Liver (tissue), 9 donors: ENCODE results near the gene NDUFS1. TPM values are rescaled to one million over a fixed set of nuclear protein-coding genes. Genes with fewer than 3 reads are reported as not detected.

Experiments
- DNase-seq: peaks from one replicate; pipeline ENCODE4 v3.0.0-alpha.2; 2017; ENCODE audit warnings: low spot score
- H3K27ac ChIP-seq, 2 donors: one replicate each; pipeline ENCODE4 v1.7.0; 2013; ENCODE audit warnings: inconsistent platforms in 2 of 2, low read length in 2 of 2, control low read depth in 1 of 2, low read depth in 1 of 2, mild to moderate bottlenecking in 1 of 2
- H3K27me3 ChIP-seq, 4 donors: one replicate each; pipeline versions ENCODE4 v1.6.1 to v1.7.0; 2013; ENCODE audit warnings: low read length in 3 of 4, inconsistent platforms in 1 of 4, mild to moderate bottlenecking in 1 of 4, moderate library complexity in 1 of 4; ENCODE audit not compliant: control insufficient read depth in 4 of 4, insufficient read depth in 4 of 4
- H3K36me3 ChIP-seq, 4 donors: one replicate each; pipeline versions ENCODE4 v1.6.1 to v1.7.0; 2013; ENCODE audit warnings: low read length in 3 of 4, mild to moderate bottlenecking in 3 of 4, low read depth in 1 of 4, moderate library complexity in 1 of 4; ENCODE audit not compliant: control insufficient read depth in 4 of 4, insufficient read depth in 3 of 4
- H3K4me1 ChIP-seq, 4 donors: one replicate each; pipeline versions ENCODE4 v1.6.1 to v1.7.0; 2013; ENCODE audit warnings: low read length in 3 of 4, mild to moderate bottlenecking in 3 of 4, moderate library complexity in 1 of 4; ENCODE audit not compliant: control insufficient read depth in 4 of 4, insufficient read depth in 4 of 4
- H3K4me3 ChIP-seq, 3 donors: one replicate each; pipeline versions ENCODE4 v1.6.1 to v1.7.0; 2013; ENCODE audit warnings: low read length in 3 of 3, control low read depth in 1 of 3, low read depth in 1 of 3, mild to moderate bottlenecking in 1 of 3
- H3K9ac ChIP-seq, 2 donors: one replicate each; pipeline ENCODE4 v1.7.0; 2013; ENCODE audit warnings: low read length in 2 of 2, mild to moderate bottlenecking in 2 of 2, moderate library complexity in 2 of 2, control low read depth in 1 of 2, low read depth in 1 of 2
- H3K9me3 ChIP-seq, 4 donors: one replicate each; pipeline versions ENCODE4 v1.6.1 to v1.7.0; 2013; ENCODE audit warnings: low read length in 3 of 4; ENCODE audit not compliant: control insufficient read depth in 4 of 4
- EGR1 ChIP-seq, 2 donors: IDR thresholded peaks; 2 replicates each; pipeline ENCODE4 v1.6.1; 2016 to 2018; ENCODE audit warnings: antibody characterized with exemption in 2 of 2, low read depth in 2 of 2
- FOXA1 ChIP-seq: IDR thresholded peaks from 2 replicates; pipeline ENCODE4 v1.6.1; 2016; ENCODE audit warnings: antibody characterized with exemption
- FOXA2 ChIP-seq: IDR thresholded peaks from 2 replicates; pipeline ENCODE4 v1.6.1; 2016; ENCODE audit warnings: antibody characterized with exemption
- HNF4A ChIP-seq, 2 donors: conservative IDR thresholded peaks; 2 replicates each; pipeline ENCODE4 v1.6.1; 2016; ENCODE audit warnings: antibody characterized with exemption in 2 of 2, mild to moderate bottlenecking in 2 of 2
- HNF4G ChIP-seq: IDR thresholded peaks from 2 replicates; pipeline ENCODE4 v1.6.1; 2016; ENCODE audit warnings: antibody characterized with exemption
- JUND ChIP-seq, 2 donors: IDR thresholded peaks; 2 replicates each; pipeline ENCODE4 v1.6.1; 2016; ENCODE audit warnings: antibody characterized with exemption in 2 of 2
- NR2F2 ChIP-seq: IDR thresholded peaks from 2 replicates; pipeline ENCODE4 v1.6.1; 2016; ENCODE audit warnings: antibody characterized with exemption
- RAD21 ChIP-seq, 2 donors: IDR thresholded peaks; 2 replicates each; pipeline ENCODE4 v1.6.1; 2016; ENCODE audit warnings: antibody characterized with exemption in 2 of 2, mild to moderate bottlenecking in 2 of 2
- RXRA ChIP-seq, 2 donors: IDR thresholded peaks; 2 replicates each; pipeline ENCODE4 v1.6.1; 2017 to 2018; ENCODE audit warnings: antibody characterized with exemption in 2 of 2, mild to moderate bottlenecking in 1 of 2
- SP1 ChIP-seq: IDR thresholded peaks from 2 replicates; pipeline ENCODE4 v1.6.1; 2018; ENCODE audit warnings: antibody characterized with exemption, mild to moderate bottlenecking
- TAF1 ChIP-seq: conservative IDR thresholded peaks from 2 replicates; pipeline ENCODE4 v1.6.1; 2016; ENCODE audit warnings: antibody characterized with exemption, mild to moderate bottlenecking
- YY1 ChIP-seq: IDR thresholded peaks from 2 replicates; pipeline ENCODE4 v1.6.1; 2016; ENCODE audit warnings: antibody characterized with exemption, mild to moderate bottlenecking
- WGBS: extraction: QIAGEN DNeasy Blood & Tissue Kit; methylation state at CpG from one replicate; pipeline ENCODE4 v1.1.7; 2013; 5-methylcytosine and 5-hydroxymethylcytosine counted together
- polyA plus RNA-seq, 2 donors: library from polyadenylated mRNA; stranded (reverse) in 1 of 2; unstranded in 1 of 2; fragments of 200-250 nt in 1 of 2; fragments of >200 nt in 1 of 2; fragmentation: Nextera tagmentation in 1 of 2; extraction: Ambion mirVana in 1 of 2; gene quantifications; one replicate each; pipeline versions ENCODE4 v1.2.1 to v1.2.3, GENCODE V29; 2013 to 2015
- total RNA-seq, 2 donors: library from RNA; depleted of rRNA; stranded (reverse); fragments of >200 nt; gene quantifications; one replicate each; pipeline ENCODE4 v1.2.3, GENCODE V29; 2014
- TF ChIP-seq, protein P1 (sequence below): IDR thresholded peaks from 2 replicates; pipeline ENCODE4 v1.6.1; 2016; ENCODE audit warnings: antibody characterized with exemption
- TF ChIP-seq, protein P2 (sequence below): fragments of 150-350 bp; IDR thresholded peaks from 2 replicates; pipeline ENCODE4 v1.5.1; 2017; ENCODE audit warnings: improper control_type of control experiment, low read depth, low read length; ENCODE audit not compliant: missing input control
- donor health status: healthy.
- donor health status: healthy.
- donor health status: healthy.
- donor health status: healthy.
- donor health status: healthy.

Gene NDUFS1
- total and polyA plus RNA-seq, 4 donors: 39.7 to 167 (median 83.2) TPM

DNA sequence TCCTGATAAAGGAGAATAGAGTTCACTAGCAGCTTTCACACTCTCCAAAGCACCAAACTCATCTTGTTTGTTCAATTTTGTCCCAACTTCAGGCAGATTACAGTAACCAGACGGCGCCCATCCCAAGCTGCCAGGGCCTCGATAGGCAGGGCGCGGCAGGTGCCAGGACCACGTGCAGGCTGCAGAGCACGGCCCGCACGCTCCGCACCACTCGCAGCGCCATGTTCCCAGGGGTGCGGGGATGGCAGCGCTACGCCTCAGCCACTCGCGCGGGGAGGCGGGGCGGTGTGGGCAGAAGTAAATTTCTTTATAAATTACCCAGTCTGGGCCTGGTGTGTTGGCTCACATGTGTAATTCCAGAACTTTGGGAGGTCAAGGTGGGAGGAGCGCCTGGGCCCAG, 43.0 kb downstream of the NDUFS1 start:
- Histone ChIP-seq H3K4me1 (no peaks in the 10 kb centered on the region), H3K36me3 (peaks cover 2 to 24% (median 15%) of the 10 kb centered on the region in 4 donors), H3K27me3 (no peaks in the 10 kb centered on the region), H3K4me3 (no peak overlapping the region), H3K27ac (no peak overlapping the region), H3K9ac (no peak overlapping the region), H3K9me3 (no peaks in the 10 kb centered on the region)
- no peak for TF ChIP-seq RXRA (IDR thresholded peaks at IDR 0.05)
- TF ChIP-seq YY1: no peak
- TF ChIP-seq SP1: no peak
- TF ChIP-seq FOXA1: no peak
- no peak for TF ChIP-seq FOXA2
- TF ChIP-seq TAF1: no peak
- TF ChIP-seq NR2F2: no peak
- no peak for DNase-seq
- WGBS: 97% methylated on average over 21 of the region's 21 CpGs

DNA sequence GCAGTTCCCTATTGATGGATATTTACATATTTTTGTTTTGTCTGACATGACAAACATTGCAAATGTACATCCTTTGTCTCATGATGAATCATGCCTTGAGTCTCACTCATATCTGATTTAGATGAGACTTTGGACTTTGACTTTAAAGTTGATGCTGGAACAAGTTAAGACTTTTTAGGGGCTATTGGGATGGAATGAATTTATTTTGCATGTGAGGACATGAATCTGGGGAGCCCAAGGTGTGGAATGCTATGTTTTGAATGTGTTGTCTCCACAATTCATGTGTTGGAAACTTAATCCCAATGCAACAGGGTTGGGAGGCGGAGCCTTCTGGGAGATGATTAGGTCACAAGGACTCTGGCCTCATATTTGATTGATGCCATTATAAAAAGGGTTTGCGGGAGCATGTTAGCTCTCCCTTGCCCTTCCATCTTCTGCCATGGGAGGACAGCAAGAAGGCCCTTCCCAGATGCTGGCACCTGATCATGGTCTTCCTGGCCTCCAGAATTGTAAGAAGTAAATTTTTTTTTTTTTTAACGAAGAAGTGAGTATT, 44.1 kb downstream of the NDUFS1 start:
- DNase-seq: no peak
- no peak overlapping the region for H3K9ac ChIP-seq
- H3K36me3 ChIP-seq: peaks cover 0 to 12% (median 5%) of the 10 kb centered on the region in 4 donors
- WGBS: 98% methylated on average over 3 of the region's 3 CpGs
- TF ChIP-seq, protein P1, sequence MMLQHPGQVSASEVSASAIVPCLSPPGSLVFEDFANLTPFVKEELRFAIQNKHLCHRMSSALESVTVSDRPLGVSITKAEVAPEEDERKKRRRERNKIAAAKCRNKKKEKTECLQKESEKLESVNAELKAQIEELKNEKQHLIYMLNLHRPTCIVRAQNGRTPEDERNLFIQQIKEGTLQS: no peak
- TF ChIP-seq EGR1 (IDR thresholded peaks at IDR 0.05; ENCODE audit: low read depth in 2 of 2) (no peak), HNF4G (no peak), SP1 (no peak), HNF4A (conservative IDR thresholded peaks at IDR 0.05) (peak; percentile 33 to 35), JUND (IDR thresholded peaks at IDR 0.05) (no peak), RAD21 (IDR thresholded peaks at IDR 0.05) (no peak), FOXA1 (no peak)
- TF ChIP-seq, protein P2, sequence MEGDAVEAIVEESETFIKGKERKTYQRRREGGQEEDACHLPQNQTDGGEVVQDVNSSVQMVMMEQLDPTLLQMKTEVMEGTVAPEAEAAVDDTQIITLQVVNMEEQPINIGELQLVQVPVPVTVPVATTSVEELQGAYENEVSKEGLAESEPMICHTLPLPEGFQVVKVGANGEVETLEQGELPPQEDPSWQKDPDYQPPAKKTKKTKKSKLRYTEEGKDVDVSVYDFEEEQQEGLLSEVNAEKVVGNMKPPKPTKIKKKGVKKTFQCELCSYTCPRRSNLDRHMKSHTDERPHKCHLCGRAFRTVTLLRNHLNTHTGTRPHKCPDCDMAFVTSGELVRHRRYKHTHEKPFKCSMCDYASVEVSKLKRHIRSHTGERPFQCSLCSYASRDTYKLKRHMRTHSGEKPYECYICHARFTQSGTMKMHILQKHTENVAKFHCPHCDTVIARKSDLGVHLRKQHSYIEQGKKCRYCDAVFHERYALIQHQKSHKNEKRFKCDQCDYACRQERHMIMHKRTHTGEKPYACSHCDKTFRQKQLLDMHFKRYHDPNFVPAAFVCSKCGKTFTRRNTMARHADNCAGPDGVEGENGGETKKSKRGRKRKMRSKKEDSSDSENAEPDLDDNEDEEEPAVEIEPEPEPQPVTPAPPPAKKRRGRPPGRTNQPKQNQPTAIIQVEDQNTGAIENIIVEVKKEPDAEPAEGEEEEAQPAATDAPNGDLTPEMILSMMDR: no peak
- no peak overlapping the region for H3K4me3 ChIP-seq
- H3K27me3 ChIP-seq: no peaks in the 10 kb centered on the region
- H3K9me3 ChIP-seq: no peaks in the 10 kb centered on the region
- no peak overlapping the region for H3K27ac ChIP-seq
- H3K4me1 ChIP-seq: no peaks in the 10 kb centered on the region

DNA sequence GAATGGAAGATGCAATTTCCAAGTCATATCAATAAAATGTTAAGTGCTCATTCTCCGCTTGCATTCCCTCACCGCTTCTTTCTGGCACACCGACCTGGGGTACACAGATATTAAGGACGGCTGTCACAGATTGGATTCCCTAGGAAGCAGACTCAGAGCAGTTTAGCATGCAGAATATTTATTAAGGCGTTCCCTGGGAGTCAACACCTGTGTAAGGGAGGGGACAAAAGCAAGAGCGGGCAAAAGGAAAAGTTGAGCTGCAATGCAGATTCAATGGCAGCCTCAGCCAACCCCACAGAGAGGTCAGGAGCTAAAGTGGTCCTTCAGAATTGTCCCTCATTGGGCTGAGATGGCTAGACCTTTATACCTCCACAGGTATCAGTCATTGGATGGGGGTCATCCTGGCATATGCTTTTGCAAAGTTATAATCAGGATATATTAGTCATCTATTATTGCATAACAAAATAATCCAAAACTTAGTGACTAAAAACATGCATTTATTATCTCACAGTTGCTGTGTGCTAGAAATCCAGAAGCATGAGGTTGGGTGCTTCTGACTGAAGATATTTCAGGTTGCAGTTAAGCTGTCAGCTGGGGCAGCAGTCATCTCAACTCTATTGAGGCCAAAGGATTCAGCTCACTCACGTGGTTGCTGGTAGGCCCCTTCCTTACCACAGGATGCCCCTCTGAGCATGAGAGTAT, 46.2 kb downstream of the NDUFS1 start:
- H3K27me3 ChIP-seq: no peaks in the 10 kb centered on the region
- no peak for TF ChIP-seq HNF4A (conservative IDR thresholded peaks at IDR 0.05)
- no peak for TF ChIP-seq HNF4G
- no peak overlapping the region for H3K9ac ChIP-seq
- no peaks in the 10 kb centered on the region for H3K9me3 ChIP-seq
- no peaks in the 10 kb centered on the region for H3K4me1 ChIP-seq
- no peak overlapping the region for H3K27ac ChIP-seq
- WGBS: 95% methylated on average over 7 of the region's 7 CpGs
- H3K4me3 ChIP-seq: no peak overlapping the region
- no peak for DNase-seq
- peaks cover 0 to 7% (median 3%) of the 10 kb centered on the region in 4 donors for H3K36me3 ChIP-seq
